Left kidney (tissue), 2 donors: Measurements from ENCODE around the gene TOR4A. TPM values are rescaled to one million over a fixed set of nuclear protein-coding genes. Genes with fewer than 3 reads are reported as not detected.

Experiments
- DNase-seq: peaks from one replicate; pipeline ENCODE4 v3.0.0-alpha.2; 2013
- polyA plus RNA-seq: library from polyadenylated mRNA; unstranded; fragments of 120-200 nt; gene quantifications from one replicate; pipeline ENCODE4 v1.2.1, GENCODE V29; 2013; ENCODE audit not compliant: insufficient read length

The TOR4A gene
- polyA plus RNA-seq, 1 donor, result 4.5 TPM

DNA sequence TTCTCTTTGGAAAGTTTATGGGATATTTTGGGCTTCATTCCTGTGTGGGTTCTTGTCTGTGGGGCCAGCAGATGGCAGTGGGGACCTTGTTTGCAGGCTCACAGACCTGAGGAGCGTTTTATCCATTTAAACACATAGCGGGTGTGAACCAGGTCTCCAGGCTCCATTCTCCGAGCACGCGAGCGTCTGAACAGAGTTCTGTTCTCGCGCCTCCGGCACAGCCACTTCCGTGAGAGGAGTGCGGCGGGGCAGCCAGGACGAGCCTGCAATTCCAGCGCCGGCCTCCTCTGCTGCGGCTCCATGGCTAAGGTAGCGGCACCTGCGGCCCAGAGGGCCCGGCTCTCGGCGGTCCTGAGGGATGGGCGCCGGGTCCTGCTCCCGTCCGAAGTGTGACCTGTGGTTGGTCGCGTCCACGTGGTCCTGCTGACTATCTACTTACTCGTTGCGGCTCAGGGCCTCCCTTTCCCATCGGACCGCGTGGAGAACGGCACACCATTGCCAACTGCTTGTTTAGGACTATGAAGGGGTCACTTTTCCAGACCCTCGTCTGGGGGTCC lies 17.2 kb downstream of the TOR4A start:
- DNase-seq, result no peak

GRCh38 chr9:137295238-137295811 lies 17.8 kb downstream of the TOR4A start:
- no peak for DNase-seq

GRCh38 chr9:137295849-137296669 lies 18.5 kb downstream of the TOR4A start:
- no peak for DNase-seq

DNA sequence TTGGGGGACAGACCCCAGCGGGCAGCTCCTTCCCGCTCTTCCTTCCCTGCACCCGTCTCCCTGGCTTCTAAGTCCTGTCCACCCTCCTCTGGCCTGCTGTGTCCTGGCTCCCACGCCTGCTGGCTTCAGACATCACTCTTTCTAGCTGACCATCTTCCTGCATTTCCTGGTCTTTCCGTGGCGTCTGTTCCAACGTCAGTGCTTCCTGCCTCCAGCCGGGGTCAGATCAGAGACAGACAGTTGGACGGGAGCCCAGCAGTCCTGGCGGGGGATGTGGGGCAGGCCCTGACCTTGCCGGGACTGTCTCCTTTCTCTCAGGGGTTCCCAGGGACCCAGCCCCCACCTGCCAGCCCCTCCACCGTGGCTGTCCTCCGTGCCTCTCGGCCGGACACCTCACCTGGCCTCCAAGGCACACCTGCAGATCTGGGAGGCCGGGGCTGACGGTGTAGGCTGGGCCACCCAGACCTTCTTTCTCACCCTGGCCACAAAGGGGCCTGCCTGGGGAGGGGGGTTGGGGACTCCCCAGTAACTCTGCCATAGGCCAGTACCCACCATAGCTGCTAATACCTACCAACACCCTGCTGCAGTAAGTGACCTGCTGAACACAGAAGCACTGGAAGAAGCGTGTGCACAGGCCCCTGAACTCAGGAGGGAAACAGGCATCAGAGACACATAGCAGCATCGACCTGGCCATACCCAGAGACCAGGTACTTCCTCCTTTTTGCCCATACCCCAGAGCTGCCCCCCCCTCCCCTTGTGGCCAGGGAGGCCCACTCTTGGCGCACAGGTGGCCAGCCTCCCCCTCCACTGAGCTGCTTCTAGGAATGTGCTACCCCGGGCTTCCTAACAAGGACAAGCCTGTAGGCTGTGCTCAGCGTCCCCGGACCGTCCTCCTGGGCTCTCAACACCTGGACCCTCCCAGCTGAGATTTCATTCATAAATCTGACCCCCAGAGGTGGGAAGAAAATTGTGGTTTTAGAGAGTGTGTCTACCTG lies 19.4 kb downstream of the TOR4A start:
- no peak for DNase-seq

DNA sequence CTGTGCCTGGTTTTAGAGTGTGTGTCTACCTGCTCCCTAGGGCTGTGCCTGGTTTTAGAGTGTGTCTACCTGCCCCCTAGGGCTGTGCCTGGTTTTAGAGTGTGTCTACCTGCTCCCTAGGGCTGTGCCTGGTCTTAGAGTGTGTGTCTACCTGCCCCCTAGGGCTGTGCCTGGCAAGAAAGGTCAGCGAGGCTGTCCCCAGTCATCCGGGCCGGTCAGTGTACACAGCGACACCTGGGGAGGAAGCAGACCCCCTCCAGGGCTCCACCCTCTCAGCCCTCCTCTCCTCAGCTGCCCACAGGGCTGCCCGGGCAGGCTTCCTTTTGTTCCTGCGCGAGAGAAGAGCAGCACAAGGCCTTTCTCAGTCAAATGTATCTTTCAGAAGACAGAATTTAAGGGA lies 20.4 kb downstream of the TOR4A start:
- DNase-seq, result no peak

DNA sequence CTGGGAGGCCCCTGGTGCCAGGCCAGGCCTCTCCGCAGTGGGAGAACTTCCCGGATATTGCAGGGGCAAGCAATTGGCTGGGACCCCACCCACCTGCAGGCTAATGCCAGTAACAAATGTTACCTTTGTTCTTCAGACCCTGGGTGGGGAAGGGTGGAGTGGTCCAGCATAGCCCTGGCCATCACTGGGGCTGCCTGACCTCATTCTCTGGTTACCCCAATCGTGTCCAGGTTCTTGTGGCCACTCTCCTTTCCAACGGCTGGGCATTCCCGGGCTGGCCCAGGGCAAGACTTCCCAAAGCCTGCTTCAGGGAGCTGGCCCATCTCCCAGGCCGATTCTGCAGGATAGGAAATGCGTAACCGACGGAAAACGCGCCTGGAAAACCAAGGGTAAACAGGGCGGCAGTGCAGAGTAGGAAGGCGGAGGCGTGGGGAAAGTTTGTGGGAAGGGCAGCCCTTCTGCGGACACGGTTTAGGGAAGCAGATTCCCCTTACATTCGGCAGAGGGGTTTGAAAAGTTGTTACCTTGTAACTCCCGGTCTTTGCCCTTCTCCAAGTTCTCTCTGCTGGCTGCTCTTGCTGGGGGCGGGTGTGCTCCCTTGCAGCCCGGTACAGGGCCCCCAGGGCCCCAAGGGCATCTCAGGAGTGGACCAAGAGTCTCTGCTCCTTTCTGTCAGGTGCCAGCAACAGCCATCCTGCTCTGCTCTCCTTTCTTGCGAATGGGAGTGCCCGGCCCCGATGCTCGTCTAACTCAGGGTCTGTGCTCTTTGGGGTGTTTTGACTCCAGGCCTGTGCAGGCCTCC lies 21.1 kb downstream of the TOR4A start:
- no peak for DNase-seq

- DNase-seq, result no peak
Measured at GRCh38 chr9:137299203-137299565, 21.7 kb downstream of the TOR4A start.

DNA sequence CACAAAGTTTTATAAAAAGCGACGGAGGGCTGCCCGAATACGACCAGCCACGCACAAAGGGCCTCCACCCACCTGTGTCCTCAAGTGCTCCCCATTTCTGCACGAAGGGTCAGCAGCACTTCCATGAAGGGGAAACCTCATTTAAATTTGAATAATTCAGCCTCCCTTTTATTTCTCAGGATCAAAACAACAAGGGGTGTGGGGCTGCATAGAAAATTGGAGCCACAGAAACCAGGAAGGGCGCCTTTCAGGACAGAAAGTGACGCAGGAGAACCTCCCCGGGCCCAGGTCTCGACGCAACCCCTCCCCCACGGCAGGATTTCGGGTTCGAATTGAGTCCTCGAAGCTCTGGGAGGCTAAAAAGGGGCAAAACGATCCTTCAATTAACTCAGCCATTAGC lies 22.4 kb downstream of the TOR4A start:
- no peak for DNase-seq

DNA sequence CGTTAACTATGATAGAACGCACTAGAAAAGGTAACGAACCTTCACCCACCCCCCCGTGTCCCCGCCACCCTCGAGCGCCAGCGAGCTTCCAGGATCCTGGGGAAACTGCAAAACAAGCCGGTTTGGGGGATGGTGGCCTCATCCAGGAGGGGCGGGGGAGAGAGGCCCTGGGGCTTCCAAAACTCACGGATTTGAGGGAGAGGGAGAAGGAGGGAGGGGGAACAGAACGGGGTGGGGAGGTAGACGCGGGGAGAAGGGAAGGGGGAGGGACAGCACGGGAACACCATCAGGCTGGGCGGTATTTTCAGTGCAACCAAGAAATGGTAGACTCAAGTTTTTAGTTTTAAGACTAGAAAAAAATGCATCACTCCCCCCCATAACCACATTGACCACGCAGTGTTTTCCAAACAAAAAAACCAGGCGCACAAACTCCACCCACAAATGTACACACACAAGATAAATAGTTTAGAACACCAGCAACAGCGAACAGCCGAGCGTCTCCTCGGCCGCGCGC lies 23.1 kb downstream of the TOR4A start:
- DNase-seq, result no peak

- DNase-seq, result no peak
Measured at GRCh38 chr9:137301081-137301947, 23.8 kb downstream of the TOR4A start.

GRCh38 chr9:137302118-137302448 lies 24.6 kb downstream of the TOR4A start, which contains the start of gene NRARP:
TSS of gene NRARP (minus strand) at chr9:137302271. CDS start at chr9:137301928, 343 bp downstream.
- peak; percentile 87 for DNase-seq

DNA sequence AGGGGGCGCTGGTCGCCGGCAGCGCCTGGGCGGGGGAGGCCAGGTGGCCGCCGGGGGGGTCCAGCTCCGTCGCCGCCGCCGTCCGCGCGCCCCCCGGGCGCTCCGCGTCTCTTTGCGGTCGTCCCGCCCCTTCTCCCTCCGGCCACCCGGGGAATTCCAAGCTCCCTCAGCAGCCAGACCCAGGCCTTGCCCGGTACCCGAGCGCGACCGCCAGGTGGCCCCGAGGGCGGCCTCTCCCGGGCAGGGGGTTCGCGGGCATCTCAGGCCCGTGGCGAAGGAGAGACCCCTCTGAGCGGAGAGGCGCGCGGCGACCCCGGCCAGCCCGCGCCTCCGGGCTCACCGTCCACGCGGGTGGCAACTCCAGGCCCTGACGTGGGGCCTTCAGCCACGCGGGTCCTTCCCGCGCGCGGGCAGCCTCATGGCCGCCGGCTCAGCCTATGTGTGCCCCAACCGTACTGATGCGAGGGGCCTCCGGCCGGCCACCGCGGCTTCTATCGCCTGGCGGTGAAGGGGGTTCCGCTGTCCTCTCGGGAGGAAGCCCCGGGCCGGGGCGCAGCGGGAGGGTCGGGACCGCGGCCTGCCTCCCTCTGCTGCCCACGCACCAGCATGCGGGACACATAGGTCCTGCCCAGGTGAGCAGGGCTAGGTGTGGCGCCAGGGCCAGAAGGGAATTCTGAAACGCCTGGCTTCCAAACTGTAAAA lies 25.1 kb downstream of the TOR4A start:
- DNase-seq, result no peak

GRCh38 chr9:137303151-137303892 lies 25.8 kb downstream of the TOR4A start:
- no peak for DNase-seq

DNA sequence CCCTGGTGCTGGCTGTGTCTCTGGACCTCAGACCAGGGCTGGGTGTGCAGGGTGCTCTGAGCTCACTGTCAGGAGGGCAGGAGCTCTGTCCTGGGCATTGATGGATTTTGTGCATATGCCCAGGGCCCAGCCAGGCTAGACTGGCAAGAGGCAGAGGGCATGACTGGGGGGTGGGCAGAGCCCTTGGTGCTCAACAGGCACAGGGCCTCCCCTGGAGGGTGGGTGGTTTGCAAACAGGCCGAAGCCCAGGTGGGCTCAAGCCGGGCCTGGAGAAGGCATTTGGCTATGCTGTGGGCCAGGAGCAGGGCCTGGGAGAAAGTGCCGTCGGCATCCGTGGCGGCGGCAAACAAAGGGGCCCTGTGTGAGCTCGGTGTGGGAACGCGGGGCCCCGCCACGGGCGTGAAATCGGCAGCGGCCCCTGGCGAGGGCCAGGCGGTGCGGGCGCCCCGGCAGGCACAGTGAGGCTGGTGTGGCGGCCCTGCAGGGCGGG lies 26.4 kb downstream of the TOR4A start:
- no peak for DNase-seq

DNA sequence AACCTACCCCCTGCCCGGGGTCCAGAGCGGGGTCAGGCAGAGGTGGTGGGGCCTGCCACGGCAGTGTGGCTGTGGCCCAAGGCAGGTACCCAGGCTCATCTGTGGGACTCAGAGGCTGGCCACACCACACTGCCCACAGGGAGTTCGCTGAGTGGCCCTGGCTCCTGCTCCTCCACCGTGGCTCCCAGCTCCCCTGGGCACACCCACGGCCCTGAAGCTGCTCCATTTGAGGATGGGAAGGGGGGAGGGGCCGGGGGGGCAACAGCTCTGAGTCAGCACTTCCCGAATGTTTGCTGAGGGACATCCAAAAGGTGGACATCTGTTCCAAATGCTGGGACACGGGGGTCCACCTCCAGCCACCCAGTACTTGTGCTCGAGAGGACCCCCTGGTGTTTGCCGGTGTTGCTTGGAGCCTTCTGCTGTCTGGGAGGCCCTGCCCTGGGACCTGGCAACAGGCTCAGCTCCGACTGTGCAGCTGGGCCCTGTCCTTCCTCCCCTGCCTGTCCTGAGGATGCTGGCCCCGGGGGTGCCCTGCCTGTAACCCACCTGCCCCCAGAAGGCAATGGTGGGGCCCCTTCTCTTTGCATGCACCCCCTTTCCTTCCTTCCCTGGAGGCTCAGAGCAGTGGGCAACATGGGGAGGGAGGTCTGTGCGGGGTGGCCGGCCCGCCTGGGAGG lies 27.0 kb downstream of the TOR4A start:
- no peak for DNase-seq

DNA sequence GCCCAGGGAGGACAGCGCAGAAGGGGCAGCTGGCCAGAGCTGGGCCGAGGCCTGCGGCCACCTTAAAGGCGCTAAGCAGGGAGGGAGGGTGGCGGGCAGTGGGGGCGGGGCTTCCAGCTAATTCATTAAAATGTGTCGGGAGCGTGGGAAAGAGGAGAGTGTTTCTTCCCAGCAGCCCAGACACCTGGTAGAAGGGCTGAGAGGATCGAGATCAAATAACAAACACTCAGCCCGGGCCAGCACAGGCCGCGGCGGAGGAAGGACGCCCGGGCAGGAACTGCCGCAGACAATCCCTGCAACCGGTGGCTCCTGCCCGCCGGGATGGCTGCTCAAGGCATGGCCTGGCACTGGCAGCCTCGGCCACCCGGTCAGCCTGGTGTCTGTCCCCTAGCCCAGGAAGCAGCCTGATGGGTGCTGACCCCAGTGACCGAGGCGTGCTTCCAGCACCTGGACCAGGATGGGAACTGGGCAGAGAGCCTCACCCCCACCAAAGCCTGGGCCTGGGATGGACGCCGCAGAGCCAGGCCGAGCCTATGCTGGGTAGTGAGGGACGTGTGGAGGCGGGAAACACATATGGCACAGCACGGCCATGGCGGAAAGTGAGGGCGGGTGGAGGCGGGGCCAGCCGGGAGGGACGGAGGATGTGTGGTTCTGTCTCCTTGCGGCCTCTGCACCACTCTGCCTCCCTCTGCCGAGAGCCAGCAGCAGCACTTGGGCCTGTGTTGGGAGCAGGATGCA lies 27.7 kb downstream of the TOR4A start:
- no peak for DNase-seq

GRCh38 chr9:137305798-137306065 lies 28.2 kb downstream of the TOR4A start:
- DNase-seq, result no peak
